ENCODE data around the gene KLC4.

KLC4 gene

DNA sequence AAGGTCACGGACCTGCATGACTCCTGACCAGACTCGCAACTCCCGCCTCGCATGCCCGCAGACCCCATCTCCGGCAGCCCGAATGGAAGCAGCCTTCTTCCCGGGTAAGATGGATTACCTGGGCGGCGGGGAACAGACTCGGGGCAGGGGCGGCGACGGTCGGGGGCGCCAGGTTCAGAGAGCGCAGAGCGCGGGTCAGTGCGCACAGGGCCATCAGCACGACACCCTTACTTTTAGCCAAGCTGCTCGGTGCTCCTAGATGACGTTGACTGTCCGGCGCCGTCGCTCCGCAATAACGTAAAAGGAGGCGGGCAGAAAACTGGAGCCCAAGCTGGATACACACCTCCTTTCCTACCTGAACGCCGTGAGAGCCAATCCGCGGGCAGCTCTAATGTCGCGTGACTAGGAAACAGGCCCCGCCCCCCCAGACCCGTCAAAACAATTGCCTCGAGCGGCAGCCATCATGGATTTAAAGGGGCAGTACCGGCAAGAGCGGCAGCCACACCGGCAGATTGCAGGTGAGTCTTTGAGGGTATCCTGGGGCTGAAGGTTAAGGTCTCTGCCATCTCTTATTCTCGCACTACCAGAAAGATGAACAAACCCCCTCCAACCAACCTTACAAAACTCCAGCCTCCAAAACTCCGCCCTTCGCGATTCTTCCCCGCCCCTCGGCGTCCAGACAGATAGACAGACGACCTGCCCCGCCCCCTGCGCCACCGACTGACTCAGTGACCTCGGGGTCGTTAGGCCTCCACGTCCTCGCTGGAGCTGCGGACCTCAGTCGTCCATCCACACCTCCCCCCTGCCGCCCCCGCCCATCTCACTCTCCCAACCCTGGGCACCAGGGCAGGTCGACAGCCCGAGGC lies at the start of gene KLC4, which contains the start of gene MRPL2:
Gene KLC4, plus strand, starts transcription at position 464 of the 866 bp plus-strand sequence. CDS start 1,705 bp downstream, outside the sequence.
Gene MRPL2, minus strand, starts transcription at position 267 of the 866 bp plus-strand sequence. Its CDS starts 53 bp downstream, at position 214.
- no peaks in the 10 kb centered on the region for H3K27me3 ChIP-seq (ENCODE audit: control insufficient read depth, insufficient read depth, low read length)
- H3K4me1 ChIP-seq (ENCODE audit: control insufficient read depth, low read depth, low read length), result peaks cover 7% of the 10 kb centered on the region
- H3K4me3 ChIP-seq (ENCODE audit: low read length), result peak within 1 kb of the TSS; percentile 87
- no peaks in the 10 kb centered on the region for H3K9me3 ChIP-seq (ENCODE audit: control insufficient read depth, low read depth, low read length)
- peak within 1 kb of the TSS; percentile 83 for H3K9ac ChIP-seq (ENCODE audit: low read length)
- peak within 1 kb of the TSS; percentile 70 for H3K27ac ChIP-seq (ENCODE audit: low read length)
- peaks cover 7% of the 10 kb centered on the region for H3K36me3 ChIP-seq (ENCODE audit: control insufficient read depth, low read depth, low read length)

DNA sequence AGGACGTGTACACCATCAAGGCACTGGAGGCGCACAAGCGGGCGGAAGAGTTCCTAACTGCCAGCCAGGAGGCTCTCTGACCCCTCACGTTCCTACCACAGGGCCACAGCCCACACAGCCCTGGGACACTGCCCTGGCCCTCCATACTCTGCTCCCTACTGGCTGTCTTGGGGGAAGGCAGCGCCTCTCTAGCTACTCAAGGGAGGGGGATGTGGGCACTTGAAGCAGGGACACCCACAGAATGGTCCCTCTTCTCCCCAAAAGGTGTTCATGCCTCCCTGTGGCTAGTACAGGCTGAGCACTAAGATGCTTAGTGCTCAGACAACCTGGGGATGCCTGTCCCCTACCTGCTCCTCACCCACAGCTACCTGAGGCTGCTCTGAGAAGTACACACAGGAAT lies 48.2 kb upstream of the KLC4 start:
- no peaks in the 10 kb centered on the region for H3K4me1 ChIP-seq (ENCODE audit: control insufficient read depth, low read depth, low read length)
- H3K9me3 ChIP-seq (ENCODE audit: control insufficient read depth, low read depth, low read length), result no peaks in the 10 kb centered on the region
- H3K36me3 ChIP-seq (ENCODE audit: control insufficient read depth, low read depth, low read length), result peaks cover 50% of the 10 kb centered on the region
- H3K27me3 ChIP-seq (ENCODE audit: control insufficient read depth, insufficient read depth, low read length), result no peaks in the 10 kb centered on the region
- H3K4me3 ChIP-seq (ENCODE audit: low read length), result no peak overlapping the region
- H3K27ac ChIP-seq (ENCODE audit: low read length), result no peak overlapping the region
- H3K9ac ChIP-seq (ENCODE audit: low read length), result no peak overlapping the region

- Histone ChIP-seq H3K27ac (ENCODE audit: low read length) (no peak overlapping the region), H3K27me3 (ENCODE audit: control insufficient read depth, insufficient read depth, low read length) (no peaks in the 10 kb centered on the region), H3K4me1 (ENCODE audit: control insufficient read depth, low read depth, low read length) (no peaks in the 10 kb centered on the region), H3K4me3 (ENCODE audit: low read length) (no peak overlapping the region), H3K9me3 (ENCODE audit: control insufficient read depth, low read depth, low read length) (no peaks in the 10 kb centered on the region), H3K36me3 (ENCODE audit: control insufficient read depth, low read depth, low read length) (peaks cover 44% of the 10 kb centered on the region), H3K9ac (ENCODE audit: low read length) (no peak overlapping the region)
Measured at GRCh38 chr6:43012364-43012763, 47.1 kb upstream of the KLC4 start.

- Histone ChIP-seq H3K4me3 (ENCODE audit: low read length) (peak overlapping the region; percentile 76), H3K4me1 (ENCODE audit: control insufficient read depth, low read depth, low read length) (no peaks in the 10 kb centered on the region), H3K36me3 (ENCODE audit: control insufficient read depth, low read depth, low read length) (peaks cover 45% of the 10 kb centered on the region), H3K9ac (ENCODE audit: low read length) (peak overlapping the region; percentile 49), H3K9me3 (ENCODE audit: control insufficient read depth, low read depth, low read length) (no peaks in the 10 kb centered on the region), H3K27me3 (ENCODE audit: control insufficient read depth, insufficient read depth, low read length) (no peaks in the 10 kb centered on the region), H3K27ac (ENCODE audit: low read length) (no peak overlapping the region)
Measured at GRCh38 chr6:43013097-43013842, 46.2 kb upstream of the KLC4 start.

GRCh38 chr6:43013843-43014433 lies 45.5 kb upstream of the KLC4 start, which contains the start of the genes KLHDC3 and MEA1:
Gene KLHDC3, plus strand, starts transcription at chr6:43014249. Its CDS starts 2,944 bp downstream, at chr6:43017193.
Gene MEA1, minus strand, starts transcription at chr6:43013946. Its CDS starts 133 bp downstream, at chr6:43013813.
- H3K27ac ChIP-seq (ENCODE audit: low read length), result peak within 1 kb of the TSS; percentile 47
- no peaks in the 10 kb centered on the region for H3K27me3 ChIP-seq (ENCODE audit: control insufficient read depth, insufficient read depth, low read length)
- peak within 1 kb of the TSS; percentile 76 for H3K4me3 ChIP-seq (ENCODE audit: low read length)
- H3K9ac ChIP-seq (ENCODE audit: low read length), result peak within 1 kb of the TSS; percentile 71
- H3K9me3 ChIP-seq (ENCODE audit: control insufficient read depth, low read depth, low read length), result no peaks in the 10 kb centered on the region
- no peaks in the 10 kb centered on the region for H3K4me1 ChIP-seq (ENCODE audit: control insufficient read depth, low read depth, low read length)
- H3K36me3 ChIP-seq (ENCODE audit: control insufficient read depth, low read depth, low read length), result peaks cover 45% of the 10 kb centered on the region

- peaks cover 44% of the 10 kb centered on the region for H3K36me3 ChIP-seq (ENCODE audit: control insufficient read depth, low read depth, low read length)
- no peaks in the 10 kb centered on the region for H3K4me1 ChIP-seq (ENCODE audit: control insufficient read depth, low read depth, low read length)
- peak overlapping the region; percentile 47 for H3K27ac ChIP-seq (ENCODE audit: low read length)
Measured at GRCh38 chr6:43014434-43014909, 45.0 kb upstream of the KLC4 start.

GRCh38 chr6:43016176-43016942 lies 43.1 kb upstream of the KLC4 start:
- Histone ChIP-seq H3K9ac (ENCODE audit: low read length) (no peak overlapping the region), H3K27me3 (ENCODE audit: control insufficient read depth, insufficient read depth, low read length) (no peaks in the 10 kb centered on the region), H3K27ac (ENCODE audit: low read length) (no peak overlapping the region), H3K4me3 (ENCODE audit: low read length) (no peak overlapping the region), H3K36me3 (ENCODE audit: control insufficient read depth, low read depth, low read length) (peaks cover 33% of the 10 kb centered on the region), H3K4me1 (ENCODE audit: control insufficient read depth, low read depth, low read length) (no peaks in the 10 kb centered on the region), H3K9me3 (ENCODE audit: control insufficient read depth, low read depth, low read length) (no peaks in the 10 kb centered on the region)

More at GRCh38 chr6:43014434-43014909, 45.0 kb upstream of the KLC4 start:
- peak overlapping the region; percentile 71 for H3K9ac ChIP-seq (ENCODE audit: low read length)
- peak overlapping the region; percentile 76 for H3K4me3 ChIP-seq (ENCODE audit: low read length)
- no peaks in the 10 kb centered on the region for H3K27me3 ChIP-seq (ENCODE audit: control insufficient read depth, insufficient read depth, low read length)
- no peaks in the 10 kb centered on the region for H3K9me3 ChIP-seq (ENCODE audit: control insufficient read depth, low read depth, low read length)

- no peaks in the 10 kb centered on the region for H3K9me3 ChIP-seq (ENCODE audit: control insufficient read depth, low read depth, low read length)
- H3K4me3 ChIP-seq (ENCODE audit: low read length), result no peak overlapping the region
- H3K9ac ChIP-seq (ENCODE audit: low read length), result no peak overlapping the region
- H3K4me1 ChIP-seq (ENCODE audit: control insufficient read depth, low read depth, low read length), result no peaks in the 10 kb centered on the region
- no peak overlapping the region for H3K27ac ChIP-seq (ENCODE audit: low read length)
- peaks cover 28% of the 10 kb centered on the region for H3K36me3 ChIP-seq (ENCODE audit: control insufficient read depth, low read depth, low read length)
- no peaks in the 10 kb centered on the region for H3K27me3 ChIP-seq (ENCODE audit: control insufficient read depth, insufficient read depth, low read length)
Measured at GRCh38 chr6:43016943-43017334, 42.5 kb upstream of the KLC4 start.

DNA sequence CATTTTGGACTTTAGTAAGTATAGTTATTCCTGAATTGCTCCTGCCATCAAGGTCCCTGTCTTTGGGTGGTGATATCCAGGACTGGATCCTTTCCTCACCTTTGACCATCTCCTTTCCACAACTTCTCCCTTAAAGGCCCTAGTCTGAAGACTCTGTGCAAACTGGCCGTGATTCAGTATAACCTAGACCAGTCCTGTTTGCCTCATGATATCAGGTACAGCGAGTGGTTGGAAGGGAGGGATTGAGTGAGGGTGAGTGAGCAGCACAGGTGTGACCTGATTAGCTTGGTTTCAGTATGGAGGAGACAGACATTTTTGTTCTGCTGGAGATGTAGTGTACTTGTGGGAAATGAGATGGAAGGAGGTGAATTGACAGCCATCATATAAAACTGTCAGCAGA lies 40.3 kb upstream of the KLC4 start:
- no peaks in the 10 kb centered on the region for H3K9me3 ChIP-seq (ENCODE audit: control insufficient read depth, low read depth, low read length)
- H3K36me3 ChIP-seq (ENCODE audit: control insufficient read depth, low read depth, low read length), result peaks cover 25% of the 10 kb centered on the region
- no peak overlapping the region for H3K4me3 ChIP-seq (ENCODE audit: low read length)
- H3K9ac ChIP-seq (ENCODE audit: low read length), result no peak overlapping the region
- no peak overlapping the region for H3K27ac ChIP-seq (ENCODE audit: low read length)
- H3K4me1 ChIP-seq (ENCODE audit: control insufficient read depth, low read depth, low read length), result no peaks in the 10 kb centered on the region
- no peaks in the 10 kb centered on the region for H3K27me3 ChIP-seq (ENCODE audit: control insufficient read depth, insufficient read depth, low read length)

GRCh38 chr6:43020052-43020705 lies 39.3 kb upstream of the KLC4 start:
- no peak overlapping the region for H3K9ac ChIP-seq (ENCODE audit: low read length)

More at GRCh38 chr6:43020052-43020705, 39.3 kb upstream of the KLC4 start:
- H3K27me3 ChIP-seq (ENCODE audit: control insufficient read depth, insufficient read depth, low read length), result no peaks in the 10 kb centered on the region
- peaks cover 32% of the 10 kb centered on the region for H3K36me3 ChIP-seq (ENCODE audit: control insufficient read depth, low read depth, low read length)
- no peak overlapping the region for H3K4me3 ChIP-seq (ENCODE audit: low read length)
- no peaks in the 10 kb centered on the region for H3K9me3 ChIP-seq (ENCODE audit: control insufficient read depth, low read depth, low read length)
- H3K27ac ChIP-seq (ENCODE audit: low read length), result no peak overlapping the region
- no peaks in the 10 kb centered on the region for H3K4me1 ChIP-seq (ENCODE audit: control insufficient read depth, low read depth, low read length)
